GM10266 (cell line): ENCODE results near the gene DGAT2L6.

Experiments
- DNase-seq: peaks from one replicate; pipeline ENCODE4 v3.0.0; 2012; ENCODE audit errors: extremely low spot score
- CTCF ChIP-seq: IDR thresholded peaks from 2 replicates; pipeline ENCODE4 v1.5.1; 2012; ENCODE audit warnings: mild to moderate bottlenecking, low read depth; ENCODE audit not compliant: control insufficient read depth, insufficient read depth; ENCODE audit errors: missing control alignments

DGAT2L6 gene

GRCh38 chrX:70253377-70254062 lies 76.2 kb downstream of the DGAT2L6 start:
- TF ChIP-seq CTCF = no peak
- DNase-seq = no peak

GRCh38 chrX:70254063-70254400 lies 76.7 kb downstream of the DGAT2L6 start:
- DNase-seq = no peak

GRCh38 chrX:70254909-70255308 lies 77.6 kb downstream of the DGAT2L6 start:
- no peak for DNase-seq
- TF ChIP-seq CTCF = no peak

More at GRCh38 chrX:70254063-70254400, 76.7 kb downstream of the DGAT2L6 start:
- no peak for TF ChIP-seq CTCF
